GM18519 (cell line): Measurements from ENCODE around the gene AKR1C2.

Source experiments
- ATAC-seq: cut with Tn5 transposase; IDR thresholded peaks from one replicate; pipeline ENCODE4 v1.9.1; 2021; ENCODE audit warnings: mild to moderate bottlenecking, moderate library complexity; ENCODE audit not compliant: unreplicated experiment, low FRiP score

Gene AKR1C2

GRCh38 chr10:4939224-4940072 lies 64.2 kb downstream of the AKR1C2 start:
- ATAC-seq, result no peak
